Activated CD4-positive, CD25-positive, alpha-beta regulatory T cell treated with anti-CD3 and anti-CD28 coated beads, Interleukin-2, amount 50 U/mL, for 16 hours (primary cell): Measurements from ENCODE around the gene LHFPL2.

ENCODE experiments used
- DNase-seq: peaks from one replicate; pipeline ENCODE4 v3.0.0-alpha.2; 2020; ENCODE audit warnings: low read depth, low spot score

LHFPL2 gene

GRCh38 chr5:78544561-78545201, 103.9 kb downstream of the LHFPL2 start:
- DNase-seq = no peak

- no peak for DNase-seq
Measured at GRCh38 chr5:78543916-78544315, 104.7 kb downstream of the LHFPL2 start.

GRCh38 chr5:78543292-78543691, 105.3 kb downstream of the LHFPL2 start:
- DNase-seq = no peak

- no peak for DNase-seq
Measured at GRCh38 chr5:78542321-78542840, 106.2 kb downstream of the LHFPL2 start.

- DNase-seq = no peak
Measured at GRCh38 chr5:78541086-78541654, 107.4 kb downstream of the LHFPL2 start.

- no peak for DNase-seq
Measured at GRCh38 chr5:78540335-78541085, 108.1 kb downstream of the LHFPL2 start.

GRCh38 chr5:78538240-78538850, 110.2 kb downstream of the LHFPL2 start:
- no peak for DNase-seq

- no peak for DNase-seq
Measured at GRCh38 chr5:78537821-78538220, 110.8 kb downstream of the LHFPL2 start.

- no peak for DNase-seq
Measured at GRCh38 chr5:78537411-78537810, 111.2 kb downstream of the LHFPL2 start.

- DNase-seq = no peak
Measured at GRCh38 chr5:78536661-78537196, 111.8 kb downstream of the LHFPL2 start.

- DNase-seq = no peak
Measured at GRCh38 chr5:78534905-78535200, 113.7 kb downstream of the LHFPL2 start.

GRCh38 chr5:78534148-78534904, 114.2 kb downstream of the LHFPL2 start:
- no peak for DNase-seq

GRCh38 chr5:78533356-78533755, 115.2 kb downstream of the LHFPL2 start:
- DNase-seq = no peak

GRCh38 chr5:78530342-78531096, 118.1 kb downstream of the LHFPL2 start:
- DNase-seq = no peak

- DNase-seq = no peak
Measured at GRCh38 chr5:78527925-78528324, 120.6 kb downstream of the LHFPL2 start.

GRCh38 chr5:78527054-78527859, 121.3 kb downstream of the LHFPL2 start:
- DNase-seq = no peak

- no peak for DNase-seq
Measured at GRCh38 chr5:78526049-78526525, 122.5 kb downstream of the LHFPL2 start.

- DNase-seq = no peak
Measured at GRCh38 chr5:78523314-78524193, 125.0 kb downstream of the LHFPL2 start.
